ENCODE data around the gene CASP9. TPM values are rescaled to one million over a fixed set of nuclear protein-coding genes. Genes with fewer than 3 reads are reported as not detected.

The CASP9 gene
- total and polyA plus RNA-seq, 2 donors (not counting 1 experiment from before 2014, with no cell fraction given), result 5.6 to 6.4 TPM

- Histone ChIP-seq H3K9ac (ENCODE audit: insufficient read depth, low read length) (no peak overlapping the region), H3K4me2 (ENCODE audit: extremely low read depth, insufficient read depth, low read length) (no peak overlapping the region), H2AFZ (ENCODE audit: low read length) (no peak overlapping the region), H3K36me3 (ENCODE audit: control insufficient read depth, insufficient read depth, low read length) (no peaks in the 10 kb centered on the region), H3K4me3 (replicated peaks in 1 of 4; ENCODE audit: control extremely low read depth in 1 of 4, insufficient read depth in 1 of 4, low read depth in 3 of 4, low read length in 4 of 4) (no peak overlapping the region), H3K27ac (ENCODE audit: insufficient read depth, low read length) (no peak overlapping the region), H3K9me3 (ENCODE audit: control insufficient read depth, insufficient read depth, low read depth, low read length) (no peaks in the 10 kb centered on the region), H3K4me1 (ENCODE audit: control insufficient read depth, extremely low read depth, insufficient read depth, low read length) (no peaks in the 10 kb centered on the region), H4K20me1 (ENCODE audit: control insufficient read depth, extremely low read depth, insufficient read depth, low read length) (no peaks in the 10 kb centered on the region), H3K27me3 (ENCODE audit: control insufficient read depth, insufficient read depth, low read length) (peaks cover 7% of the 10 kb centered on the region), H3K79me2 (ENCODE audit: control insufficient read depth, insufficient read depth, low read length) (no peaks in the 10 kb centered on the region)
- TF ChIP-seq EZH2 (IDR thresholded peaks at IDR 0.05; ENCODE audit: low read length, missing control alignments) (no peak), CTCF (conservative IDR thresholded peaks at IDR 0.05 in 1 of 2, IDR thresholded peaks at IDR 0.05 in 1 of 2; ENCODE audit: low read depth in 1 of 2, low read length in 2 of 2) (no peak)
- DNase-seq (ENCODE audit: low read depth in 2 of 2), result no peak
These were observed 77.8 kb downstream of the CASP9 start for GRCh38 chr1:15446212-15446611.

- Histone ChIP-seq H3K9me3 (ENCODE audit: control insufficient read depth, insufficient read depth, low read depth, low read length) (no peaks in the 10 kb centered on the region), H3K9ac (ENCODE audit: insufficient read depth, low read length) (no peak overlapping the region), H3K27ac (ENCODE audit: insufficient read depth, low read length) (no peak overlapping the region), H3K27me3 (ENCODE audit: control insufficient read depth, insufficient read depth, low read length) (peaks cover 7% of the 10 kb centered on the region), H4K20me1 (ENCODE audit: control insufficient read depth, extremely low read depth, insufficient read depth, low read length) (peaks cover under 1% of the 10 kb centered on the region), H3K4me1 (ENCODE audit: control insufficient read depth, extremely low read depth, insufficient read depth, low read length) (no peaks in the 10 kb centered on the region), H3K79me2 (ENCODE audit: control insufficient read depth, insufficient read depth, low read length) (no peaks in the 10 kb centered on the region), H2AFZ (ENCODE audit: low read length) (no peak overlapping the region), H3K4me2 (ENCODE audit: extremely low read depth, insufficient read depth, low read length) (no peak overlapping the region), H3K4me3 (replicated peaks in 1 of 4; ENCODE audit: control extremely low read depth in 1 of 4, insufficient read depth in 1 of 4, low read depth in 3 of 4, low read length in 4 of 4) (no peak overlapping the region), H3K36me3 (ENCODE audit: control insufficient read depth, insufficient read depth, low read length) (no peaks in the 10 kb centered on the region)
- no peak for DNase-seq (ENCODE audit: low read depth in 2 of 2)
- TF ChIP-seq CTCF (conservative IDR thresholded peaks at IDR 0.05 in 1 of 2, IDR thresholded peaks at IDR 0.05 in 1 of 2; ENCODE audit: low read depth in 1 of 2, low read length in 2 of 2) (no peak), EZH2 (IDR thresholded peaks at IDR 0.05; ENCODE audit: low read length, missing control alignments) (no peak)
These were observed 78.5 kb downstream of the CASP9 start for GRCh38 chr1:15445390-15446122.

GRCh38 chr1:15444468-15445389 lies 79.3 kb downstream of the CASP9 start:
- peaks cover 1% of the 10 kb centered on the region for H4K20me1 ChIP-seq (ENCODE audit: control insufficient read depth, extremely low read depth, insufficient read depth, low read length)
- no peaks in the 10 kb centered on the region for H3K79me2 ChIP-seq (ENCODE audit: control insufficient read depth, insufficient read depth, low read length)
- H3K36me3 ChIP-seq (ENCODE audit: control insufficient read depth, insufficient read depth, low read length), result no peaks in the 10 kb centered on the region
- no peak overlapping the region for H3K9ac ChIP-seq (ENCODE audit: insufficient read depth, low read length)
- H3K4me2 ChIP-seq (ENCODE audit: extremely low read depth, insufficient read depth, low read length), result no peak overlapping the region
- H3K4me1 ChIP-seq (ENCODE audit: control insufficient read depth, extremely low read depth, insufficient read depth, low read length), result no peaks in the 10 kb centered on the region
- no peak overlapping the region for H2AFZ ChIP-seq (ENCODE audit: low read length)
- DNase-seq (ENCODE audit: low read depth in 2 of 2), result no peak
- H3K27me3 ChIP-seq (ENCODE audit: control insufficient read depth, insufficient read depth, low read length), result peaks cover 7% of the 10 kb centered on the region
- no peak overlapping the region for H3K27ac ChIP-seq (ENCODE audit: insufficient read depth, low read length)
- TF ChIP-seq CTCF (conservative IDR thresholded peaks at IDR 0.05 in 1 of 2, IDR thresholded peaks at IDR 0.05 in 1 of 2; ENCODE audit: low read depth in 1 of 2, low read length in 2 of 2) (no peak), EZH2 (IDR thresholded peaks at IDR 0.05; ENCODE audit: low read length, missing control alignments) (no peak)
- H3K4me3 ChIP-seq (replicated peaks in 1 of 4; ENCODE audit: control extremely low read depth in 1 of 4, insufficient read depth in 1 of 4, low read depth in 3 of 4, low read length in 4 of 4), result no peak overlapping the region
- H3K9me3 ChIP-seq (ENCODE audit: control insufficient read depth, insufficient read depth, low read depth, low read length), result no peaks in the 10 kb centered on the region
